ENCODE data around the gene CASKIN2. TPM values are rescaled to one million over a fixed set of nuclear protein-coding genes. Genes with fewer than 3 reads are reported as not detected.

The CASKIN2 gene
- total and polyA plus RNA-seq, 10 of the 15 experiments (the other 5 are each of a cell fraction or from before 2014, with no cell fraction given) = 0.02 to 2.7 (median 0.44) TPM; not detected in 1

- SMC1A ChIA-PET (ENCODE audit: uncharacterized antibody, unreplicated experiment) = interaction anchor here (1.2 kb wide), 1 partner anchor 10 kb away, joined by 3 read pairs; no protein-coding TSS in a partner anchor
- H3K4me2 ChIP-seq (ENCODE audit: control insufficient read depth, insufficient read depth) = no peak overlapping the region
- no peak overlapping the region for H3K4me3 ChIP-seq
- no TSS peak for BruUV-seq (replicated peaks)
- no peaks in the 10 kb centered on the region for H3K79me2 ChIP-seq (ENCODE audit: control insufficient read depth, insufficient read depth, low read length)
- in situ Hi-C loops (cut with MboI) = no loop called here
- no peaks in the 10 kb centered on the region for H3K27me3 ChIP-seq (replicated peaks in 1 of 2; ENCODE audit: control insufficient read depth in 2 of 2, insufficient read depth in 2 of 2, low read length in 1 of 2)
- FAIRE-seq = no peak
- H4K20me1 ChIP-seq (ENCODE audit: control insufficient read depth, insufficient read depth) = no peaks in the 10 kb centered on the region
- RAD21 ChIA-PET (ENCODE audit: unreplicated experiment) = no interaction called here
- H3K36me3 ChIP-seq (ENCODE audit: control insufficient read depth in 2 of 2, insufficient read depth in 2 of 2, low read length in 1 of 2) = no peaks in the 10 kb centered on the region
- no peaks in the 10 kb centered on the region for H3K4me1 ChIP-seq (ENCODE audit: control insufficient read depth, insufficient read depth, low read length)
- H3K27ac ChIP-seq (ENCODE audit: control insufficient read depth, insufficient read depth) = no peak overlapping the region
- CTCF ChIA-PET = interaction anchor here (1.4 to 1.6 kb wide), 2 partner anchors 49 to 80 kb away, joined by 4 to 6 read pairs; partner anchors contain the start of gene SMIM5
- intact Hi-C loops (cut with micrococcal nuclease; ENCODE audit: unreplicated experiment) = no loop called here
- H3K9ac ChIP-seq (ENCODE audit: control insufficient read depth, insufficient read depth, low read length) = no peak overlapping the region
- no peaks in the 10 kb centered on the region for H3K9me3 ChIP-seq (replicated peaks; ENCODE audit: control insufficient read depth, insufficient read depth, low read length)
- ATAC-seq = no peak
- no peak for DNase-seq (ENCODE audit: low read depth, low spot score)
- H2AFZ ChIP-seq (ENCODE audit: control insufficient read depth, low read depth, low read length) = no peak overlapping the region
- no peak for TF ChIP-seq ZNF687 (IDR thresholded peaks at IDR 0.05)
- no peak for TF ChIP-seq SUZ12 (IDR thresholded peaks at IDR 0.05; ENCODE audit: unreplicated experiment)
- no peak for TF ChIP-seq USF1 (IDR thresholded peaks at IDR 0.05; ENCODE audit: borderline replicate concordance, extremely low read length, insufficient read depth, low read depth, low read length)
- no peak for TF ChIP-seq ZNF217 (IDR thresholded peaks at IDR 0.05)
- no peak for TF ChIP-seq SMAD5 (IDR thresholded peaks at IDR 0.05; ENCODE audit: low read depth)
- no peak for TF ChIP-seq MTA3 (IDR thresholded peaks at IDR 0.05; ENCODE audit: borderline replicate concordance, low read length)
- no peak for TF ChIP-seq TBL1XR1 (IDR thresholded peaks at IDR 0.05; ENCODE audit: low read depth, low read length)
- 53% methylated on average over 14 of the region's 14 CpGs for WGBS (ENCODE audit: insufficient coverage, insufficient replicate concordance, low lambda C conversion rate, missing lambda C conversion rate)
- POLR2A ChIA-PET = no interaction called here
Observed at GRCh38 chr17:75552425-75553294, 37.3 kb upstream of the CASKIN2 start.

Measured in GM12878 (cell line).